IgD-negative memory B cell (primary cell): ENCODE measurements around the gene LBX1. TPM values are rescaled to one million over a fixed set of nuclear protein-coding genes. Genes with fewer than 3 reads are reported as not detected.

Source experiments
- H3K27ac Mint-ChIP-seq, 3 donors: one replicate each; pipeline ENCODE4 v1.8.0; 2020 to 2022; ENCODE audit warnings: mild to moderate bottlenecking in 3 of 3, mixed read lengths in 3 of 3, moderate library complexity in 1 of 3
- H3K27me3 Mint-ChIP-seq: one replicate; pipeline ENCODE4 v1.8.0; 2021; ENCODE audit warnings: mixed read lengths
- H3K36me3 Mint-ChIP-seq: one replicate; pipeline ENCODE4 v1.8.0; 2020; ENCODE audit warnings: mild to moderate bottlenecking, mixed read lengths
- H3K4me1 Mint-ChIP-seq, 3 donors: one replicate each; pipeline ENCODE4 v1.8.0; 2020 to 2022; ENCODE audit warnings: mixed read lengths in 3 of 3, mild to moderate bottlenecking in 1 of 3
- H3K4me3 Mint-ChIP-seq, 4 donors: one replicate each; pipeline ENCODE4 v1.8.0; 2020 to 2022; ENCODE audit warnings: mild to moderate bottlenecking in 4 of 4, mixed read lengths in 4 of 4, moderate library complexity in 3 of 4
- H3K9me3 Mint-ChIP-seq, 3 donors: one replicate each; pipeline ENCODE4 v1.8.0; 2020 to 2021; ENCODE audit warnings: mixed read lengths in 3 of 3, mild to moderate bottlenecking in 1 of 3
- polyA plus RNA-seq: library from polyadenylated mRNA; unstranded; fragments of 300-500 nt; fragmentation: Illumina TruSeq; gene quantifications from one replicate; pipeline ENCODE4 v1.2.3, GENCODE V29; 2021

The LBX1 gene
- not detected for polyA plus RNA-seq

GRCh38 chr10:101229266-101230182, at the start of gene LBX1:
LBX1 (minus strand) TSS chr10:101229463; CDS start chr10:101228815, 648 bp downstream.
- H3K27ac Mint-ChIP-seq, result peak within 1 kb of the TSS in 2 of 3 donors; percentile 53 to 93
- H3K4me1 Mint-ChIP-seq, result peaks cover 15 to 23% (median 16%) of the 10 kb centered on the region in 3 donors
- peaks cover 72% of the 10 kb centered on the region for H3K27me3 Mint-ChIP-seq

GRCh38 chr10:101273741-101274140, 44.5 kb upstream of the LBX1 start:
- Mint-ChIP-seq H3K27ac (no peak overlapping the region), H3K4me1 (peaks cover 0 to 2% (median 0%) of the 10 kb centered on the region in 3 donors), H3K4me3 (no peak overlapping the region), H3K9me3 (no peaks in the 10 kb centered on the region), H3K27me3 (peaks cover 10% of the 10 kb centered on the region), H3K36me3 (no peaks in the 10 kb centered on the region)

More at GRCh38 chr10:101229266-101230182, at the start of gene LBX1:
- Mint-ChIP-seq H3K4me3 (peak within 1 kb of the TSS; percentile 27 to 84 (median 80)), H3K36me3 (peaks cover 2% of the 10 kb centered on the region), H3K9me3 (no peaks in the 10 kb centered on the region)

GRCh38 chr10:101273330-101273729, 44.1 kb upstream of the LBX1 start:
- Mint-ChIP-seq H3K4me1 (peaks cover 0 to 2% (median 0%) of the 10 kb centered on the region in 3 donors), H3K27me3 (peaks cover 10% of the 10 kb centered on the region), H3K36me3 (no peaks in the 10 kb centered on the region), H3K27ac (no peak overlapping the region), H3K4me3 (no peak overlapping the region), H3K9me3 (no peaks in the 10 kb centered on the region)

GRCh38 chr10:101272229-101272868, 43.1 kb upstream of the LBX1 start:
- Mint-ChIP-seq H3K4me1 (peaks cover 0 to 2% (median 0%) of the 10 kb centered on the region in 3 donors), H3K36me3 (no peaks in the 10 kb centered on the region), H3K27ac (no peak overlapping the region), H3K27me3 (peaks cover 10% of the 10 kb centered on the region), H3K9me3 (no peaks in the 10 kb centered on the region), H3K4me3 (no peak overlapping the region)

- H3K4me3 Mint-ChIP-seq, result no peak overlapping the region
- H3K36me3 Mint-ChIP-seq, result no peaks in the 10 kb centered on the region
- peaks cover 10% of the 10 kb centered on the region for H3K27me3 Mint-ChIP-seq
- H3K9me3 Mint-ChIP-seq, result no peaks in the 10 kb centered on the region
- H3K4me1 Mint-ChIP-seq, result peaks cover 0 to 2% (median 0%) of the 10 kb centered on the region in 3 donors
- no peak overlapping the region for H3K27ac Mint-ChIP-seq
Measured at GRCh38 chr10:101270763-101271162, 41.5 kb upstream of the LBX1 start.

- H3K27ac Mint-ChIP-seq, result no peak overlapping the region
- no peak overlapping the region for H3K4me3 Mint-ChIP-seq
- H3K9me3 Mint-ChIP-seq, result no peaks in the 10 kb centered on the region
- H3K36me3 Mint-ChIP-seq, result no peaks in the 10 kb centered on the region
- peaks cover 0 to 2% (median 0%) of the 10 kb centered on the region in 3 donors for H3K4me1 Mint-ChIP-seq
- peaks cover 5% of the 10 kb centered on the region for H3K27me3 Mint-ChIP-seq
Measured at GRCh38 chr10:101267776-101268175, 38.5 kb upstream of the LBX1 start.

- peaks cover 7% of the 10 kb centered on the region for H3K27me3 Mint-ChIP-seq
- no peaks in the 10 kb centered on the region for H3K36me3 Mint-ChIP-seq
- peaks cover 0 to under 1% (median 0%) of the 10 kb centered on the region in 3 donors for H3K4me1 Mint-ChIP-seq
- no peaks in the 10 kb centered on the region for H3K9me3 Mint-ChIP-seq
- no peak overlapping the region for H3K27ac Mint-ChIP-seq
- H3K4me3 Mint-ChIP-seq, result no peak overlapping the region
Measured at GRCh38 chr10:101267290-101267680, 38.0 kb upstream of the LBX1 start.

GRCh38 chr10:101266381-101267289, 37.4 kb upstream of the LBX1 start:
- H3K4me1 Mint-ChIP-seq, result no peaks in the 10 kb centered on the region
- no peaks in the 10 kb centered on the region for H3K36me3 Mint-ChIP-seq
- no peaks in the 10 kb centered on the region for H3K9me3 Mint-ChIP-seq
- H3K4me3 Mint-ChIP-seq, result no peak overlapping the region
- H3K27ac Mint-ChIP-seq, result no peak overlapping the region
- H3K27me3 Mint-ChIP-seq, result peaks cover 3% of the 10 kb centered on the region

GRCh38 chr10:101263150-101263752, 34.0 kb upstream of the LBX1 start:
- Mint-ChIP-seq H3K9me3 (peaks cover 0 to 6% (median under 1%) of the 10 kb centered on the region in 3 donors), H3K36me3 (no peaks in the 10 kb centered on the region), H3K27ac (no peak overlapping the region), H3K4me3 (no peak overlapping the region), H3K4me1 (no peaks in the 10 kb centered on the region), H3K27me3 (peaks cover 13% of the 10 kb centered on the region)

GRCh38 chr10:101262147-101262546, 32.9 kb upstream of the LBX1 start:
- Mint-ChIP-seq H3K36me3 (no peaks in the 10 kb centered on the region), H3K4me1 (no peaks in the 10 kb centered on the region), H3K4me3 (no peak overlapping the region), H3K27me3 (peaks cover 13% of the 10 kb centered on the region), H3K27ac (no peak overlapping the region), H3K9me3 (peaks cover 5 to 9% (median 5%) of the 10 kb centered on the region in 3 donors)

- Mint-ChIP-seq H3K4me3 (no peak overlapping the region), H3K27me3 (peaks cover 13% of the 10 kb centered on the region), H3K9me3 (peaks cover 5 to 9% (median 5%) of the 10 kb centered on the region in 3 donors), H3K36me3 (no peaks in the 10 kb centered on the region), H3K27ac (no peak overlapping the region), H3K4me1 (no peaks in the 10 kb centered on the region)
Measured at GRCh38 chr10:101261702-101262101, 32.4 kb upstream of the LBX1 start.

GRCh38 chr10:101260764-101261481, 31.7 kb upstream of the LBX1 start:
- Mint-ChIP-seq H3K27ac (no peak overlapping the region), H3K4me3 (peak overlapping the region in 1 of 4 donors; percentile 28), H3K9me3 (peaks cover 5 to 9% (median 5%) of the 10 kb centered on the region in 3 donors), H3K4me1 (no peaks in the 10 kb centered on the region), H3K36me3 (no peaks in the 10 kb centered on the region), H3K27me3 (peaks cover 13% of the 10 kb centered on the region)

GRCh38 chr10:101258179-101258885, 29.1 kb upstream of the LBX1 start:
- H3K9me3 Mint-ChIP-seq, result peaks cover 5 to 9% (median 5%) of the 10 kb centered on the region in 3 donors
- H3K27me3 Mint-ChIP-seq, result peaks cover 18% of the 10 kb centered on the region
- no peaks in the 10 kb centered on the region for H3K36me3 Mint-ChIP-seq
- H3K4me1 Mint-ChIP-seq, result no peaks in the 10 kb centered on the region
- no peak overlapping the region for H3K4me3 Mint-ChIP-seq
- H3K27ac Mint-ChIP-seq, result no peak overlapping the region
